ENCODE data around the gene C12orf42.

DNA sequence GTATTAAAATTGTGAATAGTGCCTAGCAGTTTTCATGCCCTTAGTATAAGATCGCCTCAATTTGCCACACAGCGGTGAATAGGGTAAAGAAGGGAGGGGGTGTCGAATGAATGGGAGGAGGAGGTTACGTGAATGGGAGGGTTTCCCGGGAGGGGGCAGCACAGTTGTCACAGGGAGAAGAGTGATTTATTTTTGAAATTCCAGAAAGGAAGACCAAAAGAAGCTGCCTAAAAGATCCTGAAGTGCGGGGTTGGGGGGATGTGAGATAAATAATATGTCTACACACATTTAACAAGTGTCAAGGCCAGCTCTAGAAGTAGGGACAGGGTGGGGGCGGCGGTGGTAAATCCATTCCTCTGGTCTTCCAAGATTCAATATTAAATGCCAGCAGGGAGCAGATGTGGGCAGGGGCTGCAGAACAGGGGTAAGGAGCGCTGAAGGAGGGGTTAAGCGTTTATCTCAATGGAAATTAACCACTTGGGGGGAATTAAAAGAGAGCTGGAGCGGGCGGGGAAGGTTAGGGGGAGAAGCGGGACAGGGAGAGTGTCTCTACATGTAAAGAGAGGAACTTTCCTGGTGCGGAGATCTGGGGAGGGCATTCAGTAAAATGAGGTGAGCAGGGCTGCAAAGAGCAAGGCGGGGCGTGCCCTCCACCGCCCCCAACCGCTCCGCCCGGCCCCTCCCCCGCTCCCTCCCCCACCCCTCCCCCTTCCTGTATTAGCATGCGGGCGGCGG is 867 bp downstream of the C12orf42 start:
- TF ChIP-seq, protein P1, sequence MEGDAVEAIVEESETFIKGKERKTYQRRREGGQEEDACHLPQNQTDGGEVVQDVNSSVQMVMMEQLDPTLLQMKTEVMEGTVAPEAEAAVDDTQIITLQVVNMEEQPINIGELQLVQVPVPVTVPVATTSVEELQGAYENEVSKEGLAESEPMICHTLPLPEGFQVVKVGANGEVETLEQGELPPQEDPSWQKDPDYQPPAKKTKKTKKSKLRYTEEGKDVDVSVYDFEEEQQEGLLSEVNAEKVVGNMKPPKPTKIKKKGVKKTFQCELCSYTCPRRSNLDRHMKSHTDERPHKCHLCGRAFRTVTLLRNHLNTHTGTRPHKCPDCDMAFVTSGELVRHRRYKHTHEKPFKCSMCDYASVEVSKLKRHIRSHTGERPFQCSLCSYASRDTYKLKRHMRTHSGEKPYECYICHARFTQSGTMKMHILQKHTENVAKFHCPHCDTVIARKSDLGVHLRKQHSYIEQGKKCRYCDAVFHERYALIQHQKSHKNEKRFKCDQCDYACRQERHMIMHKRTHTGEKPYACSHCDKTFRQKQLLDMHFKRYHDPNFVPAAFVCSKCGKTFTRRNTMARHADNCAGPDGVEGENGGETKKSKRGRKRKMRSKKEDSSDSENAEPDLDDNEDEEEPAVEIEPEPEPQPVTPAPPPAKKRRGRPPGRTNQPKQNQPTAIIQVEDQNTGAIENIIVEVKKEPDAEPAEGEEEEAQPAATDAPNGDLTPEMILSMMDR (conservative IDR thresholded peaks at IDR 0.05), result no peak
- TF ChIP-seq EZH2 (IDR thresholded peaks at IDR 0.05; ENCODE audit: low read depth), result no peak
